ENCODE measurements around the gene SCEL. TPM values are rescaled to one million over a fixed set of nuclear protein-coding genes. Genes with fewer than 3 reads are reported as not detected.

The SCEL gene
- total and polyA plus RNA-seq, 2 of the 8 experiments (the other 6 are each of a cell fraction or from before 2014, with no cell fraction given), result not detected

DNA sequence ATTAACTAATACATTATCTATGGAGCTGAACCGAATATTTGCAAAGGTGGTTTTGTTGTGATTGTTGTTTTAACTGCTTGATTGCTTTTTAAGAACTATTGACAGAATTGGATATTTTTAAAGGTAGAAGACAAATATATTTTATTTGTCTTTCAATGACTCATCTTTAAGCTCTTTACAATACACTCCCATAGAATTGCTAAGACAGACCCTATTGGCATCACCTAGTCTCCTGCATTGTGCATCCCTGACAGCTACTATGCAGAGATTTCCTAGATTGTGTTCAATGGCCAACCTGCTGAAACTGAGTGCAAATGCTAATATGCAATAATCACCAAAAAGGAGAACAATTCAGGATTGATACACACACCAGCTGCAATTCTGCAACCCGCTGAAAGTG is 19.7 kb upstream of the SCEL start:
- H2BK20ac ChIP-seq (ENCODE audit: low read length), result no peak overlapping the region
- no peak overlapping the region for H3K27ac ChIP-seq (ENCODE audit: low read depth, low read length)
- no peak overlapping the region for H3K9ac ChIP-seq (replicated peaks in 1 of 4; ENCODE audit: extremely low read depth in 1 of 4, low read depth in 3 of 4, low read length in 3 of 4)
- H3K23me2 ChIP-seq (ENCODE audit: low read depth, low read length), result no peaks in the 10 kb centered on the region
- H4K5ac ChIP-seq (ENCODE audit: insufficient read length, low read depth, low read length), result no peak overlapping the region
- H3K14ac ChIP-seq (ENCODE audit: insufficient read length), result no peak overlapping the region
- no peak overlapping the region for H3K4ac ChIP-seq (replicated peaks; ENCODE audit: insufficient read length, low read depth, low read length)
- no peak overlapping the region for H3K56ac ChIP-seq (replicated peaks; ENCODE audit: insufficient read length, low read depth, low read length)
- TF ChIP-seq POLR2A (IDR thresholded peaks at IDR 0.05; ENCODE audit: control extremely low read depth in 1 of 2, low read depth in 2 of 2, low read length in 2 of 2), result no peak
- no peak for TF ChIP-seq SP2 (IDR thresholded peaks at IDR 0.05; ENCODE audit: low read length)
- TF ChIP-seq SIRT6 (IDR thresholded peaks at IDR 0.05; ENCODE audit: low read length), result no peak
- TF ChIP-seq, protein P1, sequence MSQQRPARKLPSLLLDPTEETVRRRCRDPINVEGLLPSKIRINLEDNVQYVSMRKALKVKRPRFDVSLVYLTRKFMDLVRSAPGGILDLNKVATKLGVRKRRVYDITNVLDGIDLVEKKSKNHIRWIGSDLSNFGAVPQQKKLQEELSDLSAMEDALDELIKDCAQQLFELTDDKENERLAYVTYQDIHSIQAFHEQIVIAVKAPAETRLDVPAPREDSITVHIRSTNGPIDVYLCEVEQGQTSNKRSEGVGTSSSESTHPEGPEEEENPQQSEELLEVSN (IDR thresholded peaks at IDR 0.05), result no peak
- no peak for TF ChIP-seq SIN3A (conservative IDR thresholded peaks at IDR 0.05 in 1 of 2, IDR thresholded peaks at IDR 0.05 in 1 of 2; ENCODE audit: low read depth in 1 of 2, low read length in 2 of 2)
- TF ChIP-seq CTBP2 (IDR thresholded peaks at IDR 0.05; ENCODE audit: borderline replicate concordance, insufficient read depth, insufficient read length, low read length), result no peak
- no peaks in the 10 kb centered on the region for H3K36me3 ChIP-seq (ENCODE audit: control insufficient read depth in 2 of 4, insufficient read depth in 4 of 4, low read length in 3 of 4)
- ChIA-PET CTCF (ENCODE audit: partially characterized antibody) (interaction anchor here (0.7 to 2.4 kb wide), 4 partner anchors 10 to 543 kb away, joined by 3 to 6 read pairs (median 3); no protein-coding TSS in a partner anchor), POLR2A (ENCODE audit: partially characterized antibody) (no interaction called here)
- no peaks in the 10 kb centered on the region for H3K9me3 ChIP-seq (ENCODE audit: insufficient read depth in 2 of 2, low read depth in 1 of 2, low read length in 1 of 2)
- H4K20me1 ChIP-seq (replicated peaks in 1 of 2; ENCODE audit: control insufficient read depth in 1 of 2, insufficient read depth in 2 of 2, low read length in 2 of 2), result no peaks in the 10 kb centered on the region
- H2AK5ac ChIP-seq (ENCODE audit: low read depth, low read length), result no peak overlapping the region
- no peak overlapping the region for H4K8ac ChIP-seq (ENCODE audit: extremely low read depth, insufficient read depth, low read length)
- H2BK5ac ChIP-seq (ENCODE audit: low read depth, low read length), result no peak overlapping the region
- no peak overlapping the region for H2BK120ac ChIP-seq (replicated peaks; ENCODE audit: low read depth, low read length)
- H3K27me3 ChIP-seq (replicated peaks in 1 of 4; ENCODE audit: control insufficient read depth in 3 of 4, extremely low read depth in 1 of 4, insufficient read depth in 3 of 4, low read length in 3 of 4), result no peaks in the 10 kb centered on the region
- no peak overlapping the region for H3K23ac ChIP-seq (ENCODE audit: insufficient read length)
- H3K4me3 ChIP-seq (ENCODE audit: extremely low read depth in 1 of 4, insufficient read depth in 2 of 4, low read depth in 3 of 4, low read length in 4 of 4), result no peak overlapping the region
- no peak overlapping the region for H3K18ac ChIP-seq (ENCODE audit: extremely low read depth, low read length)
- no peaks in the 10 kb centered on the region for H3K79me2 ChIP-seq (ENCODE audit: control insufficient read depth in 1 of 2, insufficient read depth in 2 of 2, low read length in 2 of 2)
- H2BK12ac ChIP-seq (ENCODE audit: low read depth, low read length), result no peak overlapping the region
- DNase-seq (ENCODE audit: low read depth in 1 of 2, low spot score in 2 of 2) (no peak), FAIRE-seq (no peak)
- no peaks in the 10 kb centered on the region for H3K4me1 ChIP-seq (replicated peaks in 1 of 4; ENCODE audit: control insufficient read depth in 3 of 4, insufficient read depth in 4 of 4, low read length in 3 of 4)
- H2BK15ac ChIP-seq (ENCODE audit: low read length), result no peak overlapping the region
- peak overlapping the region; percentile 77; the same call in 1 of the 2 replicates for H2AFZ ChIP-seq (ENCODE audit: low read length)
- WGBS, 2 experiments (ENCODE audit: extremely low coverage in 1 of 2, insufficient coverage in 1 of 2, insufficient read length in 1 of 2, insufficient replicate concordance in 2 of 2, low coverage in 1 of 2, low lambda C conversion rate in 2 of 2, missing lambda C conversion rate in 1 of 2), result 81% methylated on average over 2 of the region's 2 CpGs; no CpG with 5 or more reads in 1 of the 2 experiments
- H3K4me2 ChIP-seq (ENCODE audit: insufficient read depth in 1 of 2, low read depth in 2 of 2, low read length in 2 of 2), result no peak overlapping the region
- no peak overlapping the region for H4K91ac ChIP-seq (replicated peaks; ENCODE audit: insufficient read length, low read length)
- H3K79me1 ChIP-seq (ENCODE audit: low read depth, low read length), result no peaks in the 10 kb centered on the region
